Cardiac fibroblast (primary cell): ENCODE data around the gene PAPPA2.

Experiments
- DNase-seq, 2 donors: peaks; one replicate each; pipeline versions ENCODE4 v3.0.0 to v3.0.0-alpha.2; 2010; ENCODE audit warnings: low read depth in 2 of 2
- H3K4me3 ChIP-seq, 2 donors: replicated peaks in 1 of 2; 1 replicate in 1 of 2; 2 replicates in 1 of 2; pipeline ENCODE4 v1.5.1; 2011; ENCODE audit warnings: low read depth in 2 of 2, low read length in 2 of 2, mild to moderate bottlenecking in 2 of 2, moderate library complexity in 1 of 2
- CTCF ChIP-seq: IDR thresholded peaks from one replicate; pipeline ENCODE4 v1.5.1; 2011; ENCODE audit warnings: low read depth, mild to moderate bottlenecking, low read length, inconsistent platforms

The PAPPA2 gene

GRCh38 chr1:176533020-176533419, 70.0 kb downstream of the PAPPA2 start:
- H3K4me3 ChIP-seq, result no peak overlapping the region
- no peak for DNase-seq
- no peak for TF ChIP-seq CTCF

GRCh38 chr1:176536588-176536987, 73.6 kb downstream of the PAPPA2 start:
- TF ChIP-seq CTCF, result no peak
- no peak overlapping the region for H3K4me3 ChIP-seq
- no peak for DNase-seq

GRCh38 chr1:176539018-176539417, 76.0 kb downstream of the PAPPA2 start:
- TF ChIP-seq CTCF, result no peak
- no peak overlapping the region for H3K4me3 ChIP-seq
- no peak for DNase-seq

- no peak overlapping the region for H3K4me3 ChIP-seq
- TF ChIP-seq CTCF, result no peak
- DNase-seq, result no peak
Observed at GRCh38 chr1:176540428-176540827, 77.5 kb downstream of the PAPPA2 start.

GRCh38 chr1:176541663-176542062, 78.7 kb downstream of the PAPPA2 start:
- no peak for DNase-seq
- TF ChIP-seq CTCF, result no peak
- H3K4me3 ChIP-seq, result no peak overlapping the region

- no peak for TF ChIP-seq CTCF
- no peak for DNase-seq
- H3K4me3 ChIP-seq, result no peak overlapping the region
Observed at GRCh38 chr1:176542352-176542751, 79.4 kb downstream of the PAPPA2 start.

- no peak overlapping the region for H3K4me3 ChIP-seq
- no peak for DNase-seq
- no peak for TF ChIP-seq CTCF
Observed at GRCh38 chr1:176543360-176544129, 80.6 kb downstream of the PAPPA2 start.
